Karpas-422 (cell line): ENCODE results near the gene GABRB3. TPM values are rescaled to one million over a fixed set of nuclear protein-coding genes. Genes with fewer than 3 reads are reported as not detected.

ENCODE experiments used
- DNase-seq: peaks from one replicate; pipeline ENCODE4 v3.0.0-alpha.2; 2015
- H2AFZ ChIP-seq: fragments of 200-600 bp; sonication (generic); 2 replicates; pipeline ENCODE4 v1.6.1; 2014; ENCODE audit warnings: antibody characterized with exemption, low read length, mixed read lengths
- H3K27ac ChIP-seq: fragments of 200-600 bp; sonication (generic); 2 replicates; pipeline ENCODE4 v1.5.1; 2014; ENCODE audit warnings: mild to moderate bottlenecking, low read length, moderate library complexity
- H3K27me3 ChIP-seq: fragments of 200-600 bp; sonication (generic); 2 replicates; pipeline ENCODE4 v1.6.1; 2014; ENCODE audit warnings: low read length, mixed read lengths
- H3K36me3 ChIP-seq: fragments of 200-600 bp; sonication (generic); 2 replicates; pipeline ENCODE4 v1.6.1; 2014; ENCODE audit warnings: low read length, mixed read lengths; ENCODE audit not compliant: insufficient read depth
- H3K4me1 ChIP-seq: fragments of 200-600 bp; sonication (generic); 2 replicates; pipeline ENCODE4 v1.6.1; 2014; ENCODE audit warnings: mild to moderate bottlenecking, low read length, mixed read lengths
- H3K4me2 ChIP-seq: fragments of 200-600 bp; sonication (generic); 2 replicates; pipeline ENCODE4 v1.6.1; 2014; ENCODE audit warnings: low read length, low read depth, mild to moderate bottlenecking; ENCODE audit not compliant: poor library complexity, severe bottlenecking
- H3K4me3 ChIP-seq: fragments of 200-600 bp; sonication (generic); 2 replicates; pipeline ENCODE4 v1.5.1; 2014; ENCODE audit warnings: mild to moderate bottlenecking, antibody characterized with exemption, low read length, mixed read lengths
- H3K79me2 ChIP-seq: fragments of 200-600 bp; sonication (generic); 2 replicates; pipeline ENCODE4 v1.6.1; 2014; ENCODE audit warnings: mild to moderate bottlenecking, low read length, mixed read lengths
- H3K9ac ChIP-seq: fragments of 200-600 bp; sonication (generic); 2 replicates; pipeline ENCODE4 v1.6.0; 2014; ENCODE audit warnings: low read length
- H3K9me2 ChIP-seq: fragments of 200-600 bp; sonication (generic), shearing (Covaris generic); replicated peaks from 2 replicates; pipeline ENCODE4 v1.6.0; 2014; ENCODE audit warnings: mild to moderate bottlenecking, low read length, moderate library complexity; ENCODE audit not compliant: insufficient read depth
- H3K9me3 ChIP-seq: fragments of 300-700, 200-600 bp; sonication (generic); 2 replicates; pipeline ENCODE4 v1.6.1; 2014; ENCODE audit warnings: low read length, mixed read lengths
- H4K20me1 ChIP-seq: fragments of 200-600 bp; sonication (generic); 2 replicates; pipeline ENCODE4 v1.6.1; 2014; ENCODE audit warnings: mild to moderate bottlenecking, antibody characterized with exemption, low read length, low read depth; ENCODE audit not compliant: insufficient read depth
- total RNA-seq: library from RNA; depleted of rRNA; stranded (reverse); fragments of >200 nt; shearing (Covaris generic); gene quantifications from 2 replicates; pipeline ENCODE4 v1.2.3, GENCODE V29; 2014; ENCODE audit warnings: low replicate concordance

Gene GABRB3
- total RNA-seq, 1 experiment from 2014 or later = not detected

DNA sequence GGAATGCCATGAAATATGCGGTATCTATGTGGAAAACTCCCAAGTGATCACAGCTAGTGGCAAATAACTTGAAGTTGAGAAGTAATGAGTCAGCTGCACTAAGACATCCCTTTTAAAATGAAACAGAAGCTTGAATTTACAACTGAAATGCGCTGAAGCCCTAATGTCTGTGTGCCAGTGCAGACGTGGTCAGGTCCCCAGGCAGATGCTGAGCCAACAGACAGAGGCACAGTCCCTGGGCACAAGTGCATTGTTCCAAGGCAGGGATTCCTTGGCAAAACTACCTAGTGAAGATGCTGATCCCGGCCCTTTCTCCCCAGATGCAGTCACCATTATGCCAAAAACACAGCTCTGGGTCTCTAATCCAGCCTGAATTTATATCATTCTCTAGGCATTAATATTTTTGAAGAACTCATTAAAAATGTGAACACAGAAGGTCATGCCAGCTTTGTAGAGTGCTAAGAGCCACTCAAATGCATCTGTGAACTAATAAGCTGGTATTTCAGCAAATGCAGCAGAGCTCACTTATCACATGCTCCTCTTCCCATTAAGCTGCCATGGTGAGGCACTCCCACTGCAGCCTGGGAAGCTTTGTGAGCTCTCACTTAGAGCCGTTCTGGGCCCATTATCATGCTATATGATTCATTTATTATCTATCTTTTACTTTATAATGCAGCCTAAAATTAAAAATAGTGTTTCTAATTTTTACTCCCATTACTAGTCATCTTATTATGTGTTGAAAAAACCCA lies 200.1 kb downstream of the GABRB3 start:
- H3K27me3 ChIP-seq = no peaks in the 10 kb centered on the region
- H3K36me3 ChIP-seq = no peaks in the 10 kb centered on the region
- no peak for DNase-seq
- no peaks in the 10 kb centered on the region for H3K4me1 ChIP-seq
- H3K79me2 ChIP-seq = no peaks in the 10 kb centered on the region
- no peaks in the 10 kb centered on the region for H3K9me2 ChIP-seq
- H3K4me3 ChIP-seq = no peak overlapping the region
- H3K4me2 ChIP-seq = no peak overlapping the region
- no peak overlapping the region for H3K27ac ChIP-seq
- no peak overlapping the region for H2AFZ ChIP-seq
- H3K9ac ChIP-seq = no peak overlapping the region
- H4K20me1 ChIP-seq = no peaks in the 10 kb centered on the region
- peaks cover 40% of the 10 kb centered on the region for H3K9me3 ChIP-seq

- Histone ChIP-seq H3K27ac (no peak overlapping the region), H2AFZ (no peak overlapping the region), H3K27me3 (no peaks in the 10 kb centered on the region), H4K20me1 (no peaks in the 10 kb centered on the region), H3K9me2 (no peaks in the 10 kb centered on the region), H3K9me3 (peaks cover 47% of the 10 kb centered on the region), H3K79me2 (no peaks in the 10 kb centered on the region), H3K4me1 (no peaks in the 10 kb centered on the region), H3K4me2 (no peak overlapping the region), H3K9ac (no peak overlapping the region), H3K36me3 (no peaks in the 10 kb centered on the region), H3K4me3 (no peak overlapping the region)
- no peak for DNase-seq
Measured at GRCh38 chr15:26571346-26571745, 201.5 kb downstream of the GABRB3 start.

- Histone ChIP-seq H3K9me3 (peaks cover 55% of the 10 kb centered on the region), H3K36me3 (no peaks in the 10 kb centered on the region), H3K27ac (no peak overlapping the region), H3K4me3 (no peak overlapping the region), H3K79me2 (no peaks in the 10 kb centered on the region), H4K20me1 (no peaks in the 10 kb centered on the region), H3K9ac (no peak overlapping the region), H3K9me2 (no peaks in the 10 kb centered on the region), H2AFZ (no peak overlapping the region), H3K4me2 (no peak overlapping the region), H3K27me3 (no peaks in the 10 kb centered on the region), H3K4me1 (no peaks in the 10 kb centered on the region)
- DNase-seq = no peak
Measured at GRCh38 chr15:26565542-26565941, 207.3 kb downstream of the GABRB3 start.

- no peak overlapping the region for H3K27ac ChIP-seq
- no peaks in the 10 kb centered on the region for H3K9me2 ChIP-seq
- H3K9ac ChIP-seq = no peak overlapping the region
- H3K79me2 ChIP-seq = no peaks in the 10 kb centered on the region
- no peaks in the 10 kb centered on the region for H3K27me3 ChIP-seq
- no peaks in the 10 kb centered on the region for H4K20me1 ChIP-seq
- no peak for DNase-seq
- H3K4me1 ChIP-seq = no peaks in the 10 kb centered on the region
- no peaks in the 10 kb centered on the region for H3K36me3 ChIP-seq
- H3K4me3 ChIP-seq = no peak overlapping the region
- H3K9me3 ChIP-seq = peaks cover 49% of the 10 kb centered on the region
- no peak overlapping the region for H3K4me2 ChIP-seq
- no peak overlapping the region for H2AFZ ChIP-seq
Measured at GRCh38 chr15:26564361-26564760, 208.5 kb downstream of the GABRB3 start.

DNA sequence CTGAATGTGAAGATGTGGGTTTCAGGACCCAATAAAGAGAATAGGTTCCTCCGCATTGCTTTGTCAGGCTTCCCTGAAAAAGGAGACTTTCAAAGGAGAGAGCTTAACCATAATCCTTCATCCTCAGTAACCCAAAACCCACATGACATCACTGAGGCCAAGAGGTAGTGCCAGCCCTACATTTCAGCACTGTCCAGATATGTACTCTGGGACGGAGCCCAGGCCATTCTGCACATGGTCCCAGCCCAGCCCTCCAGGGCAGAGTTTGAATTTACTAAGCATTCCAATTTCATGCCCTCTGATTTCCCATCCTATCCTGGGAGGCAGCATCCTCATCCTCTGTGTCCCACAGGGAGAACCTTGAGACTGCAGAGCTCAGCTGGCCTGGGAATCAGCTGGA lies 210.5 kb downstream of the GABRB3 start:
- Histone ChIP-seq H3K9me2 (no peaks in the 10 kb centered on the region), H3K4me3 (no peak overlapping the region), H3K9me3 (peaks cover 50% of the 10 kb centered on the region), H3K27me3 (no peaks in the 10 kb centered on the region), H4K20me1 (no peaks in the 10 kb centered on the region), H3K79me2 (no peaks in the 10 kb centered on the region), H3K27ac (no peak overlapping the region), H3K4me2 (no peak overlapping the region), H3K9ac (no peak overlapping the region), H3K4me1 (no peaks in the 10 kb centered on the region), H2AFZ (no peak overlapping the region), H3K36me3 (no peaks in the 10 kb centered on the region)
- DNase-seq = no peak

DNA sequence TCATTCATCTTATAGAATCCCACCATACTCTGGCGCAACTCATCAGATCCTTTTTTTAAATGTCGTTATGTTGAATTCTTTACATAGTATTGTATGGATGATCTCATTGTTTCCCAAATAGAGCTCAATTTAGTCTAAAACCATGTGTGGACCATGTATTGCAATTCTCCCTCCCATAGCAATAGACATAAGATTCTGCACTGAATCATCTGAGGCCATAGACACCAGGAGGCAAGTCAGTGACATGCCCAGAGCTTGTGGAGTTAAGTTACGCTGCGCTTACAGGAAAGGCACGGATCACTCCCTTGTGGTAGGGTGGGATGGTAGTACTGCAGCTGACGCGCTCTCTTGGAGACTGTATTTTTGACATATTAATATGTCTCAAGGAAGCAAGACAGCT lies 211.0 kb downstream of the GABRB3 start:
- Histone ChIP-seq H3K36me3 (no peaks in the 10 kb centered on the region), H3K27ac (no peak overlapping the region), H2AFZ (no peak overlapping the region), H3K9me3 (peaks cover 47% of the 10 kb centered on the region), H4K20me1 (no peaks in the 10 kb centered on the region), H3K4me2 (no peak overlapping the region), H3K79me2 (no peaks in the 10 kb centered on the region), H3K4me1 (no peaks in the 10 kb centered on the region), H3K9ac (no peak overlapping the region), H3K4me3 (no peak overlapping the region), H3K27me3 (no peaks in the 10 kb centered on the region), H3K9me2 (no peaks in the 10 kb centered on the region)
- no peak for DNase-seq

- no peak for DNase-seq
- Histone ChIP-seq H3K27ac (no peak overlapping the region), H3K9ac (no peak overlapping the region), H4K20me1 (no peaks in the 10 kb centered on the region), H3K27me3 (no peaks in the 10 kb centered on the region), H3K9me3 (peaks cover 50% of the 10 kb centered on the region), H3K9me2 (no peaks in the 10 kb centered on the region), H3K36me3 (no peaks in the 10 kb centered on the region), H3K79me2 (no peaks in the 10 kb centered on the region), H3K4me2 (no peak overlapping the region), H3K4me1 (no peaks in the 10 kb centered on the region), H2AFZ (no peak overlapping the region), H3K4me3 (no peak overlapping the region)
Measured at GRCh38 chr15:26561130-26561529, 211.7 kb downstream of the GABRB3 start.

GRCh38 chr15:26555898-26556297 lies 217.0 kb downstream of the GABRB3 start:
- Histone ChIP-seq H3K27me3 (no peaks in the 10 kb centered on the region), H3K9ac (no peak overlapping the region), H3K4me2 (no peak overlapping the region), H3K27ac (no peak overlapping the region), H3K4me3 (no peak overlapping the region), H3K36me3 (no peaks in the 10 kb centered on the region), H3K9me3 (peaks cover 48% of the 10 kb centered on the region), H4K20me1 (no peaks in the 10 kb centered on the region), H3K79me2 (no peaks in the 10 kb centered on the region), H3K4me1 (no peaks in the 10 kb centered on the region), H2AFZ (no peak overlapping the region), H3K9me2 (no peaks in the 10 kb centered on the region)
- DNase-seq = no peak
